HepG2 (cell line): Measurements from ENCODE around the gene B3GNT9. TPM values are rescaled to one million over a fixed set of nuclear protein-coding genes. Genes with fewer than 3 reads are reported as not detected.

Experiments used
- EP300 ChIP-seq, 3 experiments: sonication (generic) in 1 of 3; formaldehyde crosslinking in 1 of 3; IDR thresholded peaks; 2 replicates each; pipeline versions ENCODE4 v1.5.1 to v1.6.1; 2011 to 2020; ENCODE audit warnings: low read depth in 2 of 3, low read length in 2 of 3, borderline replicate concordance in 1 of 3, improper control_type of control experiment in 1 of 3, mild to moderate bottlenecking in 1 of 3, missing genetic modification reagents in 1 of 3, moderate library complexity in 1 of 3
- GATAD2A ChIP-seq: IDR thresholded peaks from 2 replicates; pipeline ENCODE4 v1.6.1; 2016
- GPN1 ChIP-seq: sonication (generic); formaldehyde crosslinking; IDR thresholded peaks from 2 replicates; pipeline ENCODE4 v1.5.1; 2020; ENCODE audit warnings: missing genetic modification reagents, borderline replicate concordance
- HDAC2 ChIP-seq: sonication (generic); formaldehyde crosslinking; IDR thresholded peaks from 2 replicates; pipeline ENCODE4 v1.4.0; 2020; ENCODE audit warnings: missing genetic modification reagents
- HES4 ChIP-seq: sonication (generic); formaldehyde crosslinking; IDR thresholded peaks from 2 replicates; pipeline ENCODE4 v1.9.0; 2021; ENCODE audit warnings: mild to moderate bottlenecking, missing genetic modification reagents, borderline replicate concordance
- POGZ ChIP-seq: sonication (generic); formaldehyde crosslinking; IDR thresholded peaks from 2 replicates; pipeline ENCODE4 v1.4.0; 2020; ENCODE audit warnings: mild to moderate bottlenecking, missing genetic modification reagents
- SATB2 ChIP-seq: sonication (generic); formaldehyde crosslinking; IDR thresholded peaks from 2 replicates; pipeline ENCODE4 v1.5.0; 2020; ENCODE audit warnings: missing genetic modification reagents
- ZNF317 ChIP-seq: sonication (generic); formaldehyde crosslinking; IDR thresholded peaks from 2 replicates; pipeline ENCODE4 v1.5.0; 2020; ENCODE audit warnings: mild to moderate bottlenecking, missing genetic modification reagents
- ZNF335 ChIP-seq: sonication (generic); formaldehyde crosslinking; IDR thresholded peaks from 2 replicates; pipeline ENCODE4 v1.4.0; 2020; ENCODE audit warnings: missing genetic modification reagents
- ZNF451 ChIP-seq: sonication (generic); formaldehyde crosslinking; IDR thresholded peaks from 2 replicates; pipeline ENCODE4 v1.5.0; 2020; ENCODE audit warnings: mild to moderate bottlenecking, missing genetic modification reagents
- ZNF749 ChIP-seq: sonication (generic); formaldehyde crosslinking; IDR thresholded peaks from 2 replicates; pipeline ENCODE4 v1.8.0; 2022; ENCODE audit warnings: mild to moderate bottlenecking, missing genetic modification reagents, moderate library complexity, borderline replicate concordance
- ZNF780A ChIP-seq: sonication (generic); formaldehyde crosslinking; IDR thresholded peaks from 2 replicates; pipeline ENCODE4 v1.8.0; 2022; ENCODE audit warnings: mild to moderate bottlenecking, missing genetic modification reagents, moderate library complexity
- ZNF788 ChIP-seq: sonication (generic); formaldehyde crosslinking; IDR thresholded peaks from 2 replicates; pipeline ENCODE4 v1.5.0; 2020; ENCODE audit warnings: mild to moderate bottlenecking, missing genetic modification reagents, borderline replicate concordance
- polyA plus RNA-seq, 8 experiments: library from polyadenylated mRNA; depleted of rRNA in 3 of 8; stranded (reverse) in 7 of 8; unstranded in 1 of 8; fragments of >200 nt; fragmentation: Illumina TruSeq in 4 of 8; extraction: Trizol in 4 of 8; gene quantifications; 2 replicates each; pipeline versions ENCODE4 v1.2.1 to v1.2.3, GENCODE V29; 2011 to 2016; ENCODE audit warnings: low read depth in 4 of 8, missing spikeins in 1 of 8, mixed read lengths in 1 of 8; ENCODE audit not compliant: insufficient read depth in 1 of 8
- total RNA-seq, 5 experiments: library from RNA; depleted of rRNA; stranded (reverse); fragments of >200 nt; fragmentation: Illumina TruSeq; extraction: Trizol; gene quantifications; 2 replicates each; pipeline ENCODE4 v1.2.3, GENCODE V29; 2016; ENCODE audit warnings: low read depth in 1 of 5
- TF ChIP-seq, protein P1 (sequence below): sonication (generic); formaldehyde crosslinking; IDR thresholded peaks from 2 replicates; pipeline ENCODE4 v1.5.0; 2020; ENCODE audit warnings: mild to moderate bottlenecking, missing genetic modification reagents
- TF ChIP-seq, protein P2 (sequence below): sonication (generic); formaldehyde crosslinking; IDR thresholded peaks from 2 replicates; pipeline ENCODE4 v1.8.1; 2022; ENCODE audit warnings: mild to moderate bottlenecking, missing genetic modification reagents
- TF ChIP-seq, protein P3 (sequence below): sonication (generic); formaldehyde crosslinking; IDR thresholded peaks from 2 replicates; pipeline ENCODE4 v1.4.0; 2020; ENCODE audit warnings: mild to moderate bottlenecking, missing genetic modification reagents

Gene B3GNT9
- total and polyA plus RNA-seq, 2 of the 13 experiments (the other 11 are each of a cell fraction or from before 2014, with no cell fraction given) = 1.5 to 3.1 TPM

- TF ChIP-seq, protein P1, sequence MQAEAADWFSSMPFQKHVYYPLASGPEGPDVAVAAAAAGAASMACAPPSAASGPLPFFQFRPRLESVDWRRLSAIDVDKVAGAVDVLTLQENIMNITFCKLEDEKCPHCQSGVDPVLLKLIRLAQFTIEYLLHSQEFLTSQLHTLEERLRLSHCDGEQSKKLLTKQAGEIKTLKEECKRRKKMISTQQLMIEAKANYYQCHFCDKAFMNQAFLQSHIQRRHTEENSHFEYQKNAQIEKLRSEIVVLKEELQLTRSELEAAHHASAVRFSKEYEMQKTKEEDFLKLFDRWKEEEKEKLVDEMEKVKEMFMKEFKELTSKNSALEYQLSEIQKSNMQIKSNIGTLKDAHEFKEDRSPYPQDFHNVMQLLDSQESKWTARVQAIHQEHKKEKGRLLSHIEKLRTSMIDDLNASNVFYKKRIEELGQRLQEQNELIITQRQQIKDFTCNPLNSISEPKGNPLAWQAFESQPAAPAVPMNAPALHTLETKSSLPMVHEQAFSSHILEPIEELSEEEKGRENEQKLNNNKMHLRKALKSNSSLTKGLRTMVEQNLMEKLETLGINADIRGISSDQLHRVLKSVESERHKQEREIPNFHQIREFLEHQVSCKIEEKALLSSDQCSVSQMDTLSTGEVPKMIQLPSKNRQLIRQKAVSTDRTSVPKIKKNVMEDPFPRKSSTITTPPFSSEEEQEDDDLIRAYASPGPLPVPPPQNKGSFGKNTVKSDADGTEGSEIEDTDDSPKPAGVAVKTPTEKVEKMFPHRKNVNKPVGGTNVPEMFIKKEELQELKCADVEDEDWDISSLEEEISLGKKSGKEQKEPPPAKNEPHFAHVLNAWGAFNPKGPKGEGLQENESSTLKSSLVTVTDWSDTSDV (CRISPR knock-in tag) = peak; percentile 89
- TF ChIP-seq ZNF335 (CRISPR knock-in tag) = peak; percentile 84; the same call in 1 of the 2 replicates
- TF ChIP-seq, protein P2, sequence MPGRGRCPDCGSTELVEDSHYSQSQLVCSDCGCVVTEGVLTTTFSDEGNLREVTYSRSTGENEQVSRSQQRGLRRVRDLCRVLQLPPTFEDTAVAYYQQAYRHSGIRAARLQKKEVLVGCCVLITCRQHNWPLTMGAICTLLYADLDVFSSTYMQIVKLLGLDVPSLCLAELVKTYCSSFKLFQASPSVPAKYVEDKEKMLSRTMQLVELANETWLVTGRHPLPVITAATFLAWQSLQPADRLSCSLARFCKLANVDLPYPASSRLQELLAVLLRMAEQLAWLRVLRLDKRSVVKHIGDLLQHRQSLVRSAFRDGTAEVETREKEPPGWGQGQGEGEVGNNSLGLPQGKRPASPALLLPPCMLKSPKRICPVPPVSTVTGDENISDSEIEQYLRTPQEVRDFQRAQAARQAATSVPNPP (CRISPR knock-in tag) = peak; percentile 74; the same call in 1 of the 2 replicates
- peak; percentile 66; the same call in 1 of the 2 replicates for TF ChIP-seq GATAD2A (CRISPR knock-in tag)
- TF ChIP-seq, protein P3, sequence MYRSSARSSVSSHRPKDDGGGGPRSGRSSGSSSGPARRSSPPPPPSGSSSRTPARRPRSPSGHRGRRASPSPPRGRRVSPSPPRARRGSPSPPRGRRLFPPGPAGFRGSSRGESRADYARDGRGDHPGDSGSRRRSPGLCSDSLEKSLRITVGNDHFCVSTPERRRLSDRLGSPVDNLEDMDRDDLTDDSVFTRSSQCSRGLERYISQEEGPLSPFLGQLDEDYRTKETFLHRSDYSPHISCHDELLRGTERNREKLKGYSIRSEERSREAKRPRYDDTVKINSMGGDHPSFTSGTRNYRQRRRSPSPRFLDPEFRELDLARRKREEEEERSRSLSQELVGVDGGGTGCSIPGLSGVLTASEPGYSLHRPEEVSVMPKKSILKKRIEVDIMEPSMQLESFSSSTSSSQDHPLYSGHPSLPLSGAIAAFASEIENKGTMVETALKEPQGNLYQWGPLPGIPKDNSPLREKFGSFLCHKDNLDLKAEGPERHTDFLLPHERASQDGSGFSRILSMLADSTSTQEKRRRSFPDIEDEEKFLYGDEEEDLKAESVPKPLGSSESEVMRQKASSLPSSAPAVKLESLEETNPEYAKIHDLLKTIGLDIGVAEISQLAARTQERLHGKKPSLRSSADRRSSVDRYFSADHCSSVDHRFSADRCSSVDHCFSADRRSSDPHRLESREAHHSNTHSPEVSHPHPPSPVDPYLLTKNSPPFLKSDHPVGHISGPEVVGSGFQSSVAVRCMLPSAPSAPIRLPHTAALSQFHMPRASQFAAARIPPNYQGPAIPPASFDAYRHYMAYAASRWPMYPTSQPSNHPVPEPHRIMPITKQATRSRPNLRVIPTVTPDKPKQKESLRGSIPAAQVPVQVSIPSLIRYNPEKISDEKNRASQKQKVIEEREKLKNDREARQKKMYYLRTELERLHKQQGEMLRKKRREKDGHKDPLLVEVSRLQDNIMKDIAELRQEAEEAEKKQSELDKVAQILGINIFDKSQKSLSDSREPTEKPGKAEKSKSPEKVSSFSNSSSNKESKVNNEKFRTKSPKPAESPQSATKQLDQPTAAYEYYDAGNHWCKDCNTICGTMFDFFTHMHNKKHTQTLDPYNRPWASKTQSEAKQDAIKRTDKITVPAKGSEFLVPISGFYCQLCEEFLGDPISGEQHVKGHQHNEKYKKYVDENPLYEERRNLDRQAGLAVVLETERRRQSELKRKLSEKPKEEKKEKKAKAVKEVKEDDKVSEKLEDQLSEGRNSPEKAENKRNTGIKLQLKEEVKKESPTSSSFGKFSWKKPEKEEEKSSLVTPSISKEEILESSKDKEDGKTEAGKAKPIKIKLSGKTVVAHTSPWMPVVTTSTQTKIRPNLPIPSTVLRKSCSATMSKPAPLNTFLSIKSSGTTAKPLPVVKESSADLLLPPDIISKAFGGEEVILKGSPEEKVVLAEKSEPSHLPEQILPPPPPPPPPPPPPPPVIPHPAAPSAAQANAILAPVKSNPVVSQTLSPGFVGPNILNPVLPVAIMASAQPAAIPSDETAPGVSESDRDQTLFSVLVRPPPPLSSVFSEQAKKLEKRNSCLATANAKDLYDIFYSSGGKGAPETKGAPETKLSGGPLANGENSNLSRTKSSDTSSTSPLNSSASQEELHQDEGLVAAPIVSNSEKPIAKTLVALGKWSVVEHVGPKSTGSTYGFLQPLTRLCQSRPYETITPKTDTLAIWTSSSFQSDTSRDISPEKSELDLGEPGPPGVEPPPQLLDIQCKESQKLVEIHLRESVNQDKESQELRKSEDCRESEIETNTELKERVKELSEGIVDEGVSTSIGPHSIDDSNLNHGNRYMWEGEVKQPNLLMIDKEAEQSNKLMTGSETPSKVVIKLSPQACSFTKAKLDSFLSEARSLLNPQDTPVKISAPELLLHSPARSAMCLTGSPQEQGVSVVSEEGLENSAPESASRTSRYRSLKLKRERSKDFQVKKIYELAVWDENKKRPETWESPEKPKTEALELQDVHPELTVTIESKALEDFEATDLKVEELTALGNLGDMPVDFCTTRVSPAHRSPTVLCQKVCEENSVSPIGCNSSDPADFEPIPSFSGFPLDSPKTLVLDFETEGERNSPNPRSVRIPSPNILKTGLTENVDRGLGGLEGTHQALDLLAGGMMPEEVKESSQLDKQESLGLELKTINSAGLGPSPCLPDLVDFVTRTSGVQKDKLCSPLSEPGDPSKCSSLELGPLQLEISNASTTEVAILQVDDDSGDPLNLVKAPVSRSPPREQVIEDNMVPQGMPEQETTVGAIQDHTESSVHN (CRISPR knock-in tag) = peak; percentile 71; the same call in 1 of the 2 replicates
- TF ChIP-seq POGZ (CRISPR knock-in tag) = peak; percentile 68; the same call in 1 of the 2 replicates
- TF ChIP-seq GPN1 (CRISPR knock-in tag) = no peak
- TF ChIP-seq HDAC2 (CRISPR knock-in tag) = peak; percentile 93; the same call in 1 of the 2 replicates
- TF ChIP-seq ZNF451 = peak; percentile 95
- TF ChIP-seq ZNF749 (CRISPR knock-in tag) = peak; percentile 84; the same call in 1 of the 2 replicates
- TF ChIP-seq EP300 (IDR thresholded peaks at IDR 0.05; ENCODE audit: low read depth in 2 of 2, low read length in 2 of 2) = no peak
- no peak for TF ChIP-seq EP300 (CRISPR knock-in tag; IDR thresholded peaks at IDR 0.05; ENCODE audit: borderline replicate concordance)
- TF ChIP-seq SATB2 (CRISPR knock-in tag) = no peak; the same call in 1 of the 2 replicates
- TF ChIP-seq HES4 (CRISPR knock-in tag) = peak; percentile 78; the same call in 1 of the 2 replicates
- TF ChIP-seq ZNF780A (CRISPR knock-in tag) = peak; percentile 81; the same call in 1 of the 2 replicates
- TF ChIP-seq ZNF317 (CRISPR knock-in tag) = no peak
- TF ChIP-seq ZNF788 (CRISPR knock-in tag) = peak; percentile 99
These were observed 23.3 kb upstream of the B3GNT9 start (continued) for GRCh38 chr16:67173808-67174705.
